ENCODE data around the gene MGAT4C.

GRCh38 chr12:86154620-86155019 is 101.6 kb downstream of the MGAT4C start:
- TF ChIP-seq CTCF (IDR thresholded peaks at IDR 0.05) (no peak), POLR2A (IDR thresholded peaks at IDR 0.05) (no peak)

Data from tibial nerve (tissue), 3 donors.